Epithelial cell of proximal tubule (primary cell): ENCODE data around the gene USP22. TPM values are rescaled to one million over a fixed set of nuclear protein-coding genes. Genes with fewer than 3 reads are reported as not detected.

Source experiments
- DNase-seq: peaks from one replicate; pipeline ENCODE4 v3.0.0-alpha.2; 2011; ENCODE audit warnings: low read depth
- H3K4me3 ChIP-seq: 2 replicates; pipeline ENCODE4 v1.5.1; 2011; ENCODE audit warnings: low read depth, mild to moderate bottlenecking, low read length
- total RNA-seq: library from RNA; depleted of rRNA; stranded (reverse); fragments of >200 nt; gene quantifications from 2 replicates; pipeline ENCODE4 v1.2.3, GENCODE V29; 2015
- TF ChIP-seq, protein P1 (sequence below): conservative IDR thresholded peaks from 2 replicates; pipeline ENCODE4 v1.5.1; 2012; ENCODE audit warnings: low read depth, mild to moderate bottlenecking, low read length

USP22 gene
- total RNA-seq, 1 donor from 2014 or later: 158 TPM

DNA sequence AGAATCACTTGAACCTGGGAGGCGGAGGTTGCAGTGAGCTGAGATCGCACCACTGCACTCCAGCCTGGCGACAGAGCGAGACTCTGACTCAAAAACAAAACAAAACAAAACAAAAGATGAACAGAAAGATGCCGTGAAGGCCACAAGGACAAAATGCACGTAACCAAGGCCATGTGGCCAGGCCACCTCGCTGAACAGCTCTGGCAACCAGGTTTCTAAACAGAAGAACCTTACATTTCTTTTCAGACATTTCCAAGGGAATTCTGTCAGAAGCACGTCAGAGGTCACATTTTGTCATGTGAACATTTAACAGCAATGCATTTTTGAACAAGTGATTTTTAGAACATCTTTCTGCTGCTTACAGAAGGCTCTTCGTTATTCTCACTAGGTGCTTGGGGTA, 28.8 kb downstream of the USP22 start:
- TF ChIP-seq, protein P1, sequence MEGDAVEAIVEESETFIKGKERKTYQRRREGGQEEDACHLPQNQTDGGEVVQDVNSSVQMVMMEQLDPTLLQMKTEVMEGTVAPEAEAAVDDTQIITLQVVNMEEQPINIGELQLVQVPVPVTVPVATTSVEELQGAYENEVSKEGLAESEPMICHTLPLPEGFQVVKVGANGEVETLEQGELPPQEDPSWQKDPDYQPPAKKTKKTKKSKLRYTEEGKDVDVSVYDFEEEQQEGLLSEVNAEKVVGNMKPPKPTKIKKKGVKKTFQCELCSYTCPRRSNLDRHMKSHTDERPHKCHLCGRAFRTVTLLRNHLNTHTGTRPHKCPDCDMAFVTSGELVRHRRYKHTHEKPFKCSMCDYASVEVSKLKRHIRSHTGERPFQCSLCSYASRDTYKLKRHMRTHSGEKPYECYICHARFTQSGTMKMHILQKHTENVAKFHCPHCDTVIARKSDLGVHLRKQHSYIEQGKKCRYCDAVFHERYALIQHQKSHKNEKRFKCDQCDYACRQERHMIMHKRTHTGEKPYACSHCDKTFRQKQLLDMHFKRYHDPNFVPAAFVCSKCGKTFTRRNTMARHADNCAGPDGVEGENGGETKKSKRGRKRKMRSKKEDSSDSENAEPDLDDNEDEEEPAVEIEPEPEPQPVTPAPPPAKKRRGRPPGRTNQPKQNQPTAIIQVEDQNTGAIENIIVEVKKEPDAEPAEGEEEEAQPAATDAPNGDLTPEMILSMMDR: no peak
- DNase-seq: no peak
- no peak overlapping the region for H3K4me3 ChIP-seq

DNA sequence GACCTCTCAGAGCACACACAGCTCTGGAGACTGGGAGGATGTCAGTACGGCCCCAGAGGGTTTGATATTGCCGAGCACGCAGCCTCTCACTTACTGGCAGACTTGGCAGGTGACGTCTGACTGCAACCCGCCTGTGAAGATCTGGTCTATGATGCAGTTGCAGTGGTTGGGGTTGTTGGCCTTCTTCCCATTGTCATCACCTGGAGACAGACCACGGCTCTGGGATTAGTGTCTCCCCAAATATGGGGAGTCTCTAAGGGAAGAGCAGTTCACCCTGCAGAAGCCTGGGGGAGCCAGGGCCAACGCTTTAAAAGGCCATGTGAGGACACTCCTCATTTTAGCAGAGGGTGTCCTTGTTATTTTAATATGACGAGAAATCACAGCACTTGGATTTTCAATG, 30.1 kb downstream of the USP22 start:
- no peak overlapping the region for H3K4me3 ChIP-seq
- TF ChIP-seq, protein P1: no peak
- no peak for DNase-seq

DNA sequence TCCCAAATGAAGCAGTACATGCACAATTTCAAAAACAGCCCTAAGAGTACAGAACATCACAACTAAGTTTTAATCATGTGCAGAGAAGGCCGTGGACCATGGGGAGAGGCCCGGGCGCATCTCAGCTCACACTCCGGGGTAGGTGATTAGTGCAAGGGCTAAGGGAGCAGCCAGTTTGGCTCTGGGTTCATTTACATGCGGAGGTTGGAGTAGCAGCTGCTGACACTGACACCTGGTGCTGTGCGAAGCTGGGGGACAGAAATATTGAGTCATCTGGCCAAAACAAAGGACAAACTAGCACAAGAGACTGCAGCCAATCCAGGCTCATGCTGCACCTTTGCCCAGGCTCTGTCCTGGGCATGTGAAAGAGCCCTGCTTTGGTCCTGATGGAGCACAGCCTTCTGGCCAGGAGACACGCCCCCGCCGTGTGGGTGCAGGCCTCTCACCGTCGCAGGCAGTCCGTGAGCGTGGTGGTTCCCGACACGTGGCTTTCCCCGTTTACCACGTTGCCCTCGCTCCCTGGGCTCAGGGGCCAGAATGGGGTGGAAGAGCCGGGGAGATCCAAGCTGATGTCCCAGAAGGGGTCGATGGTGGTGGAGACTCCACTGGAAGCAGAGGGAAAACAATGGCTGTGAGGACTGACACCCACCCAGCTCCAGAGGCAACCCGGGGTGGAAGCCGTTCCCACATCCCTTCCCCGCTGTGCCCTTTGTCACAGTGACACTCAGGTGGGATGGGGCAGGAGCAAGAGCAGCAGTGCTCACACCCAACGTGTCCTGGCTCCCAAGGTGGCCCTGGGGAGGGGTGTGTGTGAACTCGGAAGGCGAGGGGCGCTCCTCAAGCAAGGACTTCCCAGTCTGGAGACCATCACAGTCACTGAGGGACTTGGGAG, 31.9 kb downstream of the USP22 start:
- no peak overlapping the region for H3K4me3 ChIP-seq
- TF ChIP-seq, protein P1: no peak
- no peak for DNase-seq

DNA sequence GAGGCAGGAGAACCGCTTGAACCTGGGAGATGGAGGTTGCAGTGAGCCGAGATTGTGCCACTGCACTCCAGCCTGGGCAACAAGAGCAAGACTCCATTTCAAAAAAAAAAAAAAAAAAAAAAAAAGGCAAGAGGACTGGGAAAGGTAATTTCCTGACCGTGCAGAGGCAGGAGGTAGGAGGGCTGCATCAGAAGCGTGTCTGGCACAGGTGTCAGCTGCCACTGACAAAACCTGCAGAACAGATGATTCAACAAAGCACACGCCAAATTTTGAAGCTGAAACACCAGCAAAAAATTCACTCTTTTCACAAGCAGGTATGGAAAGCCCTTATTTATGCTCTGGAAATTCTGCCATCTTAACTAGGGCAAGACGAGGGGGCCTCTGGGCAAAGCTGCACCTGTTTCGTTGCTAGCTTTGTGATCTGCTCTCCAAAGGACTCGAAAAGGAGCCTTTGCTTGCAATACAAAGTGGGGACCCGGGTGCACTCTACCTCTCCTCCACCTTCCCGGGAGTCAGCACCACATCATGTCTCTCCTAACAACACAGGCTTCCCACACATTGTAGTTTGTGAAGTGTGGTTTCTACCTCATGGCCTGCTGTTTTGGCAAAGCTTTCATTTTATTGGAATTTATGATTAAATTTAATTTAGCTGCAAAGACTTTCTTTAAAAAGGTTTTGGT, 33.7 kb downstream of the USP22 start:
- H3K4me3 ChIP-seq: no peak overlapping the region
- TF ChIP-seq, protein P1: no peak
- DNase-seq: no peak

DNA sequence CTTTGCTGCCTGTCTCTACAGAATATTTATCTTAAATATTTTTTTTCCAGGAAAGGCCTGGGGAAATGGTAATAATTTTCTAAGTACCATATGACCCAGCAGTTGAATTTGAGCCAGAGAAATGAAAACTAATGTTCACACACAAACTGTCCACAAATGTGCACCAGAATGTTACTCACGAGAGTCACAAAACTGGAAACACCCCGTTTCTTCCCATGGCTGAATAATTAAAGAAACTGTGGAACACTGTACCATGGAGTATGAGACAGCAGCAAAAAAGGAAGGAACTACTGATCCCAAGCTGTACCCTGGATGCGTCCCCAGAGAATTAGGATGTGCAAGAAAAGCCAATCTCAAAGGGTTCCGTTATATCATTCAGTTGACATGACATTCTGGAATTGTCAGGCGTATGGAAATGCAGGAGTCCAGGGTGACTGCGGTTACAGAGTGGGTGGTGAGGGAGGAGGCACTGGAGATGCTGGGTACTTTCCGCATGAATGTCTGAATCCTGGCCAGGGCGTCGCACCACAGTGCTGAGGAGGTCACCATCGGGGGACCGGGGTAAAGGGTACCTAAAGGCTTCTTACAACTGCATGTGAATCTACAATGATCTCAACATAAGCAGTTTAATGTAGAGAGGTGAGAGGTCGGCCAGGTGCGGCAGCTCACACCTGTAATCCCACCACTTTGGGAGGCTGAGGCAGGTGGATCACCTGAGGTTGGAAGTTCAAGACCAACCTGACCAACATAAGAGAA, 34.5 kb downstream of the USP22 start:
- DNase-seq: no peak
- TF ChIP-seq, protein P1: no peak
- no peak overlapping the region for H3K4me3 ChIP-seq

DNA sequence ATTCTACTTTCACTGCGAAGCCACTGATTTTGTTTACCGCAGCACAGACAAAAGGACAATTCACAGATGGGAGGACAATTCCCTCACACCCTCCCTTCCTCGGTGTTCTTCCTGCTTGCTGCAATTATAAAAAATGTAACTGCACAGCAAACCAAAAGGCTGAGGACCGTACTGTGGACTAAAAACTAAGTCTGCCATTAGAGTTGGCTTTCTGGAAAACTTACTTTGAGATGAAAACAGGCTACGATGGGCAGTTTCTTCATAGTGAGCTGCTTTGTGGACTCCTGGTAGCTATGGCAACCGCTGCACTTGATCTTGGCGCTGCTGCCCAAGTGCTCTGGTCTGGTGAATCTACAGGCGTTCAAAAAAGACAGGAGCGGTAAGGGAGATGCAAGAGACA, 35.2 kb downstream of the USP22 start:
- DNase-seq: no peak
- TF ChIP-seq, protein P1: no peak
- H3K4me3 ChIP-seq: no peak overlapping the region
